HCT116 (cell line): ENCODE results near the gene ATP5F1E.

ENCODE experiments used
- CTCF ChIP-seq, 3 experiments: fragments of 200-600 bp in 1 of 3; sonication (generic) in 1 of 3; IDR thresholded peaks in 2 of 3; conservative IDR thresholded peaks in 1 of 3; 2 replicates each; pipeline ENCODE4 v1.5.1; 2012 to 2017; ENCODE audit warnings: low read depth in 2 of 3, low read length in 2 of 3, antibody characterized with exemption in 1 of 3, borderline replicate concordance in 1 of 3, control low read depth in 1 of 3, mild to moderate bottlenecking in 1 of 3, mixed read lengths in 1 of 3, mixed run types in 1 of 3, moderate library complexity in 1 of 3; ENCODE audit not compliant: insufficient read depth in 1 of 3
- POLR2A ChIP-seq: IDR thresholded peaks from 2 replicates; pipeline ENCODE4 v1.7.0; 2011; ENCODE audit warnings: borderline replicate concordance; ENCODE audit not compliant: insufficient read depth, insufficient read length; ENCODE audit errors: extremely low read depth

DNA sequence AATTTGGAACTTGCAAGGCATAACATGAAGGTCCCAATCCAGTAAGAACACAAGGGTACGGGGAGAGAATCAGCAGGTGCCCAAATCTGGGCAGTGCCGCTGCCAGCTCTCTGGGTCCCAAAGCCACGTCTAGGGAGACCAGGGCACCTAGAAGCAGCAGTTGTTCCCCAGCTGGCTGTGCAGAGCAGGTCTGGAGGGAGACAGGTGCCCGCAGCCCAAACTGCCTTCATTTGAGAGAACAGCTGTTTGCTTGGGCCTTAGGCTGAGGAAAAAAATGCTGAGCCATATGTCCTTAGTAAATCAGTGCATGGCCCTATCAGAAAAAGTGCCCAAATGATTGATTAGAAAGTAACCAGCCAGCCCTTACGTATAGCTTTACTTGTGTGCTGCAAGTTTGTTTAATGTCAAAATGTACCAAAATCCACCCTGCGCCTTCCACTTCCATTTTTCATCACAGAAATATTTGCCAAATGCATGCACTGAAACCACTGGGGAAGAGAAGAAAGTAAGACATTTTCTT is 19.6 kb upstream of the ATP5F1E start:
- TF ChIP-seq CTCF (IDR thresholded peaks at IDR 0.05 in 2 of 3, conservative IDR thresholded peaks at IDR 0.05 in 1 of 3; ENCODE audit: borderline replicate concordance in 1 of 3, insufficient read depth in 1 of 3, low read depth in 2 of 3, low read length in 2 of 3) (no peak), POLR2A (no peak)
